H9 (cell line): ENCODE measurements around the gene COPE. TPM values are rescaled to one million over a fixed set of nuclear protein-coding genes. Genes with fewer than 3 reads are reported as not detected.
A peak's percentile ranks its signal among the peaks of the same experiment; 100 is the strongest.

ENCODE experiments used
- DNase-seq: peaks from one replicate; pipeline ENCODE4 v3.0.0-alpha.2; 2017
- H2AFZ ChIP-seq: one replicate; pipeline ENCODE4 v1.6.1; 2013; ENCODE audit warnings: mild to moderate bottlenecking, low read length, control low read depth, moderate library complexity
- H2AK5ac ChIP-seq: 2 replicates; pipeline ENCODE4 v1.6.1; 2013; ENCODE audit warnings: low read length, control low read depth, mixed read lengths; ENCODE audit not compliant: insufficient read length
- H2BK120ac ChIP-seq: one replicate; pipeline ENCODE4 v1.6.1; 2013; ENCODE audit warnings: low read depth, mild to moderate bottlenecking, low read length, control low read depth, inconsistent platforms; ENCODE audit not compliant: poor library complexity, severe bottlenecking
- H2BK12ac ChIP-seq: 2 replicates; pipeline ENCODE4 v1.6.1; 2013; ENCODE audit warnings: low read length, control low read depth, mixed read lengths, low read depth; ENCODE audit not compliant: insufficient read length
- H2BK15ac ChIP-seq: 2 replicates; pipeline ENCODE4 v1.6.1; 2013; ENCODE audit warnings: low read depth, low read length, control low read depth
- H2BK20ac ChIP-seq: one replicate; pipeline ENCODE4 v1.6.1; 2013; ENCODE audit warnings: low read depth, mild to moderate bottlenecking, low read length, control low read depth, inconsistent platforms; ENCODE audit not compliant: poor library complexity, severe bottlenecking
- H2BK5ac ChIP-seq: 2 replicates; pipeline ENCODE4 v1.6.1; 2013; ENCODE audit warnings: low read length, control low read depth, mixed read lengths; ENCODE audit not compliant: insufficient read length
- H3K14ac ChIP-seq: 2 replicates; pipeline ENCODE4 v1.6.1; 2013; ENCODE audit warnings: low read length, control low read depth; ENCODE audit not compliant: insufficient read depth
- H3K18ac ChIP-seq: 2 replicates; pipeline ENCODE4 v1.6.1; 2013; ENCODE audit warnings: low read depth, mild to moderate bottlenecking, mixed read lengths, low read length, control low read depth; ENCODE audit not compliant: insufficient read length
- H3K23ac ChIP-seq: 2 replicates; pipeline ENCODE4 v1.6.1; 2013; ENCODE audit warnings: low read length, control low read depth, mixed read lengths, low read depth; ENCODE audit not compliant: insufficient read length
- H3K23me2 ChIP-seq: 2 replicates; pipeline ENCODE4 v1.6.1; 2013; ENCODE audit warnings: low read depth, mild to moderate bottlenecking, mixed read lengths, low read length, control low read depth; ENCODE audit not compliant: insufficient read length, poor library complexity, severe bottlenecking
- H3K27ac ChIP-seq: 2 replicates; pipeline ENCODE4 v1.5.1; 2013; ENCODE audit warnings: low read length, control low read depth, mixed read lengths, low read depth; ENCODE audit not compliant: insufficient read length
- H3K27me3 ChIP-seq: 2 replicates; pipeline ENCODE4 v1.6.1; 2013; ENCODE audit warnings: low read length, control low read depth, inconsistent platforms; ENCODE audit not compliant: insufficient read depth
- H3K4ac ChIP-seq: 2 replicates; pipeline ENCODE4 v1.6.1; 2013; ENCODE audit warnings: low read depth, mild to moderate bottlenecking, control low read depth, inconsistent platforms, low read length, moderate library complexity
- H3K4me1 ChIP-seq: 2 replicates; pipeline ENCODE4 v1.6.1; 2013; ENCODE audit warnings: low read length, control low read depth, inconsistent platforms; ENCODE audit not compliant: insufficient read depth
- H3K4me2 ChIP-seq: 2 replicates; pipeline ENCODE4 v1.6.1; 2013; ENCODE audit warnings: low read length, control low read depth, mixed read lengths; ENCODE audit not compliant: insufficient read length, insufficient read depth
- H3K56ac ChIP-seq: 2 replicates; pipeline ENCODE4 v1.6.1; 2013; ENCODE audit warnings: low read depth, mild to moderate bottlenecking, mixed read lengths, low read length, control low read depth; ENCODE audit not compliant: insufficient read length
- H3K79me1 ChIP-seq: 2 replicates; pipeline ENCODE4 v1.6.1; 2013; ENCODE audit warnings: low read depth, mild to moderate bottlenecking, moderate library complexity, low read length, control low read depth, inconsistent platforms; ENCODE audit not compliant: insufficient read depth, poor library complexity, severe bottlenecking
- H3K79me2 ChIP-seq: 2 replicates; pipeline ENCODE4 v1.6.1; 2013; ENCODE audit warnings: low read length, control low read depth, inconsistent platforms; ENCODE audit not compliant: insufficient read depth
- H3K9ac ChIP-seq: 2 replicates; pipeline ENCODE4 v1.6.1; 2013; ENCODE audit warnings: low read length, control low read depth, mixed read lengths; ENCODE audit not compliant: insufficient read length; ENCODE audit errors: extremely low read depth
- H3K9me3 ChIP-seq: one replicate; pipeline ENCODE4 v1.6.1; 2013; ENCODE audit warnings: low read depth, low read length, inconsistent platforms; ENCODE audit not compliant: control insufficient read depth
- H3T11ph ChIP-seq: one replicate; pipeline ENCODE4 v1.6.1; 2013; ENCODE audit warnings: mild to moderate bottlenecking, low read length, control low read depth, inconsistent platforms
- H4K20me1 ChIP-seq: one replicate; pipeline ENCODE4 v1.6.1; 2013; ENCODE audit not compliant: control insufficient read depth, insufficient read length, insufficient read depth
- H4K5ac ChIP-seq: 2 replicates; pipeline ENCODE4 v1.6.1; 2013; ENCODE audit warnings: low read depth, mild to moderate bottlenecking, mixed read lengths, low read length, control low read depth; ENCODE audit not compliant: insufficient read length
- H4K8ac ChIP-seq: replicated peaks from 2 replicates; pipeline ENCODE4 v1.6.1; 2013; ENCODE audit warnings: low read length, control low read depth, mixed read lengths, low read depth; ENCODE audit not compliant: insufficient read length
- H4K91ac ChIP-seq: 2 replicates; pipeline ENCODE4 v1.6.1; 2013; ENCODE audit warnings: low read depth, mild to moderate bottlenecking, moderate library complexity, mixed read lengths, low read length, control low read depth; ENCODE audit not compliant: insufficient read length
- H3K27ac Mint-ChIP-seq, 3 experiments: 2 replicates in 2 of 3; 3 replicates in 1 of 3; pipeline ENCODE4 v1.8.0; 2020 to 2021; ENCODE audit warnings: mixed read lengths in 3 of 3, mild to moderate bottlenecking in 1 of 3, moderate library complexity in 1 of 3
- H3K27me3 Mint-ChIP-seq: 2 replicates; pipeline ENCODE4 v1.8.0; 2021; ENCODE audit warnings: low read depth, mild to moderate bottlenecking, moderate library complexity, mixed read lengths
- H3K36me3 Mint-ChIP-seq, 3 experiments: 2 replicates in 2 of 3; 3 replicates in 1 of 3; pipeline ENCODE4 v1.8.0; 2020 to 2021; ENCODE audit warnings: low read depth in 3 of 3, mixed read lengths in 3 of 3; ENCODE audit not compliant: insufficient read depth in 1 of 3
- H3K4me1 Mint-ChIP-seq, 2 experiments: 2 replicates each; pipeline ENCODE4 v1.8.0; 2020; ENCODE audit warnings: mixed read lengths in 2 of 2
- H3K4me3 Mint-ChIP-seq, 2 experiments: 2 replicates in 1 of 2; 3 replicates in 1 of 2; pipeline ENCODE4 v1.8.0; 2020 to 2021; ENCODE audit warnings: mild to moderate bottlenecking in 2 of 2, mixed read lengths in 2 of 2, moderate library complexity in 1 of 2
- H3K9me3 Mint-ChIP-seq, 2 experiments: 2 replicates in 1 of 2; 3 replicates in 1 of 2; pipeline ENCODE4 v1.8.0; 2020; ENCODE audit warnings: mild to moderate bottlenecking in 2 of 2, mixed read lengths in 2 of 2, moderate library complexity in 1 of 2
- WGBS: extraction: QIAGEN DNeasy Blood & Tissue Kit; methylation state at CpG from one replicate; pipeline ENCODE4 v1.1.7; 2013; ENCODE audit warnings: missing lambda C conversion rate, low lambda C conversion rate, mixed read lengths; ENCODE audit not compliant: insufficient read length; ENCODE audit errors: extremely low coverage; 5-methylcytosine and 5-hydroxymethylcytosine counted together
- total RNA-seq: library from RNA; stranded (reverse); gene quantifications from 2 replicates; pipeline ENCODE4 v1.2.1, GENCODE V29; 2021
- TF ChIP-seq, protein P1 (sequence below): fragments of 200-600 bp; sonication (generic); conservative IDR thresholded peaks from 3 replicates; pipeline ENCODE4 v1.8.0; 2021; ENCODE audit warnings: antibody characterized with exemption, mild to moderate bottlenecking

COPE gene
- total RNA-seq, 1 experiment from 2014 or later = 198 TPM

DNA sequence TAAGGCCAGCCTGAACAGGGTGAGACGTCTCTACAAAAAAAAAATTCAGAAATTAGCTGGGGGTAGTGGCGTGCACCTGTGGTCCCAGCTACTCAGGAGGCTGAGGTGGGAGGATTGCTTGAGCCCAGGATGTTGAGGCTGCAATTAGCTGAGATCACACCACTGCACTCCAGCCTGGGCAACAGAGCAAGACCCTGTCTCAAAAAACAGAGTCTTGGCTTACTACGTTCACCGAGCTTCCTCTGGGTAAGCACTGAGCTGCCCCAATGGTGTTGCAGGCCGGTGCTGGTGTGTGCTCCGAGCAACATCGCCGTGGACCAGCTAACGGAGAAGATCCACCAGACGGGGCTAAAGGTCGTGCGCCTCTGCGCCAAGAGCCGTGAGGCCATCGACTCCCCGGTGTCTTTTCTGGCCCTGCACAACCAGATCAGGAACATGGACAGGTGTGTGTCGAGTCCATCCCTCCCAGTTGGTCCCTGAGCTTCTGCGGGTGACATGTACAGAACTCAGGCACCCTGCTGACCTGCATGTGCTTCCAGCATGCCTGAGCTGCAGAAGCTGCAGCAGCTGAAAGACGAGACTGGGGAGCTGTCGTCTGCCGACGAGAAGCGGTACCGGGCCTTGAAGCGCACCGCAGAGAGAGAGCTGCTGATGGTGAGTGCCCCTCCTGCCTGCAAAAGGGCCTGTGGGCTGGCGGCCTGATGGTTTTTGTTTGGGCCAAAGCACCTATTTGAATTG lies 63.4 kb downstream of the COPE start:
- H3K4me3 Mint-ChIP-seq = no peak overlapping the region
- Histone ChIP-seq H3K14ac (no peak overlapping the region), H4K8ac (no peak overlapping the region), H3K4me1 (no peaks in the 10 kb centered on the region), H2AFZ (no peak overlapping the region), H3K79me1 (no peaks in the 10 kb centered on the region), H3K79me2 (no peaks in the 10 kb centered on the region), H3K9ac (no peak overlapping the region), H3T11ph (no peak overlapping the region), H3K9me3 (no peaks in the 10 kb centered on the region), H4K20me1 (no peaks in the 10 kb centered on the region), H4K91ac (no peak overlapping the region), H2BK12ac (no peak overlapping the region), H3K23ac (no peak overlapping the region), H2BK5ac (no peak overlapping the region), H3K4me2 (no peak overlapping the region), H3K56ac (no peak overlapping the region), H3K4ac (no peak overlapping the region), H3K18ac (no peak overlapping the region), H2AK5ac (no peak overlapping the region), H4K5ac (no peak overlapping the region), H3K23me2 (no peaks in the 10 kb centered on the region), H2BK120ac (no peak overlapping the region), H2BK20ac (no peak overlapping the region), H2BK15ac (no peak overlapping the region), H3K27ac (no peak overlapping the region), H3K27me3 (no peaks in the 10 kb centered on the region)
- DNase-seq = no peak
- TF ChIP-seq, protein P1, sequence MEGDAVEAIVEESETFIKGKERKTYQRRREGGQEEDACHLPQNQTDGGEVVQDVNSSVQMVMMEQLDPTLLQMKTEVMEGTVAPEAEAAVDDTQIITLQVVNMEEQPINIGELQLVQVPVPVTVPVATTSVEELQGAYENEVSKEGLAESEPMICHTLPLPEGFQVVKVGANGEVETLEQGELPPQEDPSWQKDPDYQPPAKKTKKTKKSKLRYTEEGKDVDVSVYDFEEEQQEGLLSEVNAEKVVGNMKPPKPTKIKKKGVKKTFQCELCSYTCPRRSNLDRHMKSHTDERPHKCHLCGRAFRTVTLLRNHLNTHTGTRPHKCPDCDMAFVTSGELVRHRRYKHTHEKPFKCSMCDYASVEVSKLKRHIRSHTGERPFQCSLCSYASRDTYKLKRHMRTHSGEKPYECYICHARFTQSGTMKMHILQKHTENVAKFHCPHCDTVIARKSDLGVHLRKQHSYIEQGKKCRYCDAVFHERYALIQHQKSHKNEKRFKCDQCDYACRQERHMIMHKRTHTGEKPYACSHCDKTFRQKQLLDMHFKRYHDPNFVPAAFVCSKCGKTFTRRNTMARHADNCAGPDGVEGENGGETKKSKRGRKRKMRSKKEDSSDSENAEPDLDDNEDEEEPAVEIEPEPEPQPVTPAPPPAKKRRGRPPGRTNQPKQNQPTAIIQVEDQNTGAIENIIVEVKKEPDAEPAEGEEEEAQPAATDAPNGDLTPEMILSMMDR = no peak
- no peaks in the 10 kb centered on the region for H3K9me3 Mint-ChIP-seq
- no peaks in the 10 kb centered on the region for H3K4me1 Mint-ChIP-seq
- peaks cover 48 to 92% (median 86%) of the 10 kb centered on the region in 3 experiments for H3K36me3 Mint-ChIP-seq
- no peaks in the 10 kb centered on the region for H3K27me3 Mint-ChIP-seq
- WGBS = no CpG with 5 or more reads among the region's 27 CpGs
- H3K27ac Mint-ChIP-seq = peak overlapping the region in 2 of 3 experiments; percentile 75 to 93; a peak in 3 of 7 replicates
